SK-N-MC (cell line): ENCODE data around the gene CRACDL.

Experiments
- DNase-seq: peaks from one replicate; pipeline ENCODE4 v3.0.0-alpha.2; 2011; ENCODE audit warnings: low read depth, low spot score
- H3K27ac ChIP-seq: fragments of 200-600 bp; sonication (generic); 2 replicates; pipeline ENCODE4 v1.5.1; 2016; ENCODE audit warnings: mixed run types
- H3K36me3 ChIP-seq: fragments of 200-600 bp; sonication (generic); 2 replicates; pipeline ENCODE4 v1.6.1; 2017; ENCODE audit warnings: antibody characterized with exemption, low read length, mixed read lengths; ENCODE audit not compliant: insufficient read depth
- H3K4me3 ChIP-seq: fragments of 200-600 bp; sonication (generic); 2 replicates; pipeline ENCODE4 v1.5.1; 2016
- H3K9ac ChIP-seq: fragments of 200-600 bp; sonication (generic); 2 replicates; pipeline ENCODE4 v1.8.0; 2017; ENCODE audit warnings: mixed run types, mixed read lengths; ENCODE audit not compliant: insufficient read length
- H3K9me3 ChIP-seq: fragments of 200-600 bp; sonication (generic); 2 replicates; pipeline ENCODE4 v1.6.1; 2017; ENCODE audit warnings: low read depth, mild to moderate bottlenecking, antibody characterized with exemption, low read length, moderate library complexity, mixed read lengths
- EZH2 ChIP-seq: fragments of 200-600 bp; sonication (generic); IDR thresholded peaks from one replicate; pipeline ENCODE4 v1.6.1; 2017; ENCODE audit warnings: antibody characterized with exemption
- FOXP2 ChIP-seq: optimal IDR thresholded peaks from 2 replicates; pipeline ENCODE3; 2011; ENCODE audit warnings: mild to moderate bottlenecking, moderate library complexity; ENCODE audit not compliant: insufficient read depth; ENCODE audit errors: extremely low read length, control extremely low read depth
- POLR2AphosphoS5 ChIP-seq: IDR thresholded peaks from 2 replicates; pipeline ENCODE4 v1.6.1; 2012; ENCODE audit warnings: mild to moderate bottlenecking, low read depth, low read length, borderline replicate concordance

The CRACDL gene

DNA sequence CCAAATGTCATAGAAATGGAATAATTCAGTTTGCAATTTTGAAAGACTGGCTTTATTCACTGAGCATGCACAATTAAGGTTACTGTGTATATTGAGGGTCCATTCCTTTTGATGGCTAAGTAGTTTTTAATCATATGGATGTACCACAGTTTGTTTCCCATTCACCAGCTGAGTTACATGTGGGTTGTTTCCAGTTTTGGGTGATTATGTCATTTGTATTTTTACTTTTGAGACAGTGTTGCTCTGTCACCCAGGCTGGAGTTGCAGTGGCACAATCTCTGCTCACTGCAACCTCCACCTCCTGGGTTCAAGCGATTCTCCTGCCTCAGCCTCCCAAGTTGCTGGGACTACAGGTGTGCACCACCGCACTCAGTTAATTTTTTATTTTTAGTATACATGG, 124.3 kb downstream of the CRACDL start:
- Histone ChIP-seq H3K36me3 (no peaks in the 10 kb centered on the region), H3K27ac (no peak overlapping the region), H3K9me3 (no peaks in the 10 kb centered on the region), H3K4me3 (no peak overlapping the region), H3K9ac (no peak overlapping the region)
- TF ChIP-seq EZH2 = no peak
- no peak for TF ChIP-seq POLR2AphosphoS5
- no peak for TF ChIP-seq FOXP2
- no peak for DNase-seq

- no peaks in the 10 kb centered on the region for H3K9me3 ChIP-seq
- no peak overlapping the region for H3K4me3 ChIP-seq
- H3K27ac ChIP-seq = no peak overlapping the region
- no peak overlapping the region for H3K9ac ChIP-seq
- no peaks in the 10 kb centered on the region for H3K36me3 ChIP-seq
- no peak for TF ChIP-seq EZH2
- TF ChIP-seq FOXP2 = no peak
- TF ChIP-seq POLR2AphosphoS5 = no peak
- DNase-seq = no peak
Observed at GRCh38 chr2:98810588-98810928, 125.5 kb downstream of the CRACDL start.

- no peaks in the 10 kb centered on the region for H3K36me3 ChIP-seq
- DNase-seq = no peak
- H3K27ac ChIP-seq = no peak overlapping the region
- H3K4me3 ChIP-seq = no peak overlapping the region
- no peak for TF ChIP-seq EZH2
- no peak for TF ChIP-seq FOXP2
- no peak for TF ChIP-seq POLR2AphosphoS5
- H3K9ac ChIP-seq = no peak overlapping the region
- H3K9me3 ChIP-seq = no peaks in the 10 kb centered on the region
Observed at GRCh38 chr2:98809878-98810587, 126.0 kb downstream of the CRACDL start.

- Histone ChIP-seq H3K27ac (no peak overlapping the region), H3K36me3 (no peaks in the 10 kb centered on the region), H3K4me3 (no peak overlapping the region), H3K9ac (no peak overlapping the region), H3K9me3 (no peaks in the 10 kb centered on the region)
- no peak for TF ChIP-seq POLR2AphosphoS5
- TF ChIP-seq EZH2 = no peak
- TF ChIP-seq FOXP2 = no peak
- DNase-seq = no peak
Observed at GRCh38 chr2:98809116-98809515, 126.9 kb downstream of the CRACDL start.

- DNase-seq = no peak
- Histone ChIP-seq H3K9ac (no peak overlapping the region), H3K4me3 (no peak overlapping the region), H3K9me3 (no peaks in the 10 kb centered on the region), H3K36me3 (no peaks in the 10 kb centered on the region), H3K27ac (no peak overlapping the region)
- no peak for TF ChIP-seq FOXP2
- TF ChIP-seq POLR2AphosphoS5 = no peak
- TF ChIP-seq EZH2 = no peak
Observed at GRCh38 chr2:98808546-98808945, 127.5 kb downstream of the CRACDL start.

- H3K9me3 ChIP-seq = no peaks in the 10 kb centered on the region
- no peaks in the 10 kb centered on the region for H3K36me3 ChIP-seq
- H3K9ac ChIP-seq = no peak overlapping the region
- DNase-seq = no peak
- no peak for TF ChIP-seq POLR2AphosphoS5
- TF ChIP-seq EZH2 = no peak
- TF ChIP-seq FOXP2 = no peak
- no peak overlapping the region for H3K4me3 ChIP-seq
- no peak overlapping the region for H3K27ac ChIP-seq
Observed at GRCh38 chr2:98807929-98808328, 128.1 kb downstream of the CRACDL start.

DNA sequence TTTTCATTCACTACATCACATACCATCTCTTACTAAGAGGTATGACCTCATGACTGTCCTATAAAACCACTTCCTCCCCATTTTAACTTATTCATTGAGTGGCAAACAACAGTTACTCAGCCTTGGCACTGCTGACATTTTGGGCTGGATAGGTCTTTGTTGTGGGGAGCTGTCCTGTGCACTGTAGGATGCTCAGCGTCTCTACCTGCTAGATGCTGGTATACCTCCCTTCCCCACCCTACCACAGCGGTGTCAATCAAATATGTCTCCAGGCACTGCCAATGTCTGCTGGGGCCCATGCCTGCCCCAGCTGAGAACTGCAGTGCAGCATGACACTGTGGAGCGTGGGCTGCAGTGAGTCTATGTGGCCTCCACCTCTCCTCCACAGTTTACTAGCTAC, 128.8 kb downstream of the CRACDL start:
- H3K9me3 ChIP-seq = no peaks in the 10 kb centered on the region
- no peak for DNase-seq
- no peaks in the 10 kb centered on the region for H3K36me3 ChIP-seq
- H3K9ac ChIP-seq = no peak overlapping the region
- H3K4me3 ChIP-seq = no peak overlapping the region
- TF ChIP-seq POLR2AphosphoS5 = no peak
- TF ChIP-seq FOXP2 = no peak
- TF ChIP-seq EZH2 = no peak
- no peak overlapping the region for H3K27ac ChIP-seq

DNA sequence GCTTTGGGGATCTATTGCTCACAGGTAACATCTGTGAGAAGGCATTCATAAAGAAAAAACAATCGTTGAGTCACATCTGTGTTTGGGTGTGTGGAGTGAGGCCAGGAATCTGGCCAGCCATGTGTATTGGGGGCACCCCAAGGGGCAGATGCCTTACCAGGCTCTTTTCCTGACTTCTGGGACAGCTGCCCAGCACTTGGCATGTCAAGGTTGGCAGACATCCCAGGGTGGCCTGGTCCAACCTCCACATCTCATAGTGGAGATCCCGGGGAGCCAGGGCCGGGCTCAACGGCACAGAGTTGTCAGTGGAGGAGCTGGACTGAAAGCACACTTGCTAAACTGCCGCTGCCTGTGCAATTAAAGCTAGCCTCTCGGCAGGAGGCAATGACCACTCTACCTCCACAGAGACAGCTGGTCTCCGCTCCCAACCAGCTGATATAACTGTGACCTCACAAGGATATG, 129.8 kb downstream of the CRACDL start:
- no peak for DNase-seq
- Histone ChIP-seq H3K27ac (peak overlapping the region; percentile 93), H3K9ac (peak overlapping the region; percentile 36), H3K9me3 (no peaks in the 10 kb centered on the region), H3K36me3 (no peaks in the 10 kb centered on the region), H3K4me3 (peak overlapping the region; percentile 62)
- TF ChIP-seq FOXP2 = no peak
- TF ChIP-seq EZH2 = no peak
- TF ChIP-seq POLR2AphosphoS5 = no peak
